Kidney epithelial cell (primary cell): ENCODE measurements around the gene MARVELD3. TPM values are rescaled to one million over a fixed set of nuclear protein-coding genes. Genes with fewer than 3 reads are reported as not detected.
"Not testable (repeated sequence)": the region's sequence is repeated elsewhere in the genome, so short reads cannot be mapped to it uniquely, and the experiment has no call there.

ENCODE experiments used
- DNase-seq: peaks from one replicate; pipeline ENCODE4 v3.0.0-alpha.2; 2010; ENCODE audit warnings: low read depth
- H3K27me3 ChIP-seq: 2 replicates; pipeline ENCODE4 v1.6.0; 2011; ENCODE audit warnings: low read length; ENCODE audit not compliant: control insufficient read depth, insufficient read depth
- H3K36me3 ChIP-seq: 2 replicates; pipeline ENCODE4 v1.5.1; 2011; ENCODE audit warnings: low read length; ENCODE audit not compliant: control insufficient read depth, insufficient read depth
- H3K4me3 ChIP-seq: 2 replicates; pipeline ENCODE4 v1.5.1; 2011; ENCODE audit warnings: low read depth, mild to moderate bottlenecking, control low read depth, low read length
- total RNA-seq: library from RNA; depleted of rRNA; stranded (reverse); fragments of >200 nt; gene quantifications from 2 replicates; pipeline ENCODE4 v1.2.3, GENCODE V29; 2015
- TF ChIP-seq, protein P1 (sequence below): IDR thresholded peaks from 2 replicates; pipeline ENCODE4 v1.5.1; 2011; ENCODE audit warnings: mild to moderate bottlenecking, moderate library complexity, low read length, control low read depth, inconsistent platforms; ENCODE audit not compliant: insufficient read depth, poor library complexity, severe bottlenecking

MARVELD3 gene
- 9.7 and 15.7 TPM in 2 replicates for total RNA-seq

DNA sequence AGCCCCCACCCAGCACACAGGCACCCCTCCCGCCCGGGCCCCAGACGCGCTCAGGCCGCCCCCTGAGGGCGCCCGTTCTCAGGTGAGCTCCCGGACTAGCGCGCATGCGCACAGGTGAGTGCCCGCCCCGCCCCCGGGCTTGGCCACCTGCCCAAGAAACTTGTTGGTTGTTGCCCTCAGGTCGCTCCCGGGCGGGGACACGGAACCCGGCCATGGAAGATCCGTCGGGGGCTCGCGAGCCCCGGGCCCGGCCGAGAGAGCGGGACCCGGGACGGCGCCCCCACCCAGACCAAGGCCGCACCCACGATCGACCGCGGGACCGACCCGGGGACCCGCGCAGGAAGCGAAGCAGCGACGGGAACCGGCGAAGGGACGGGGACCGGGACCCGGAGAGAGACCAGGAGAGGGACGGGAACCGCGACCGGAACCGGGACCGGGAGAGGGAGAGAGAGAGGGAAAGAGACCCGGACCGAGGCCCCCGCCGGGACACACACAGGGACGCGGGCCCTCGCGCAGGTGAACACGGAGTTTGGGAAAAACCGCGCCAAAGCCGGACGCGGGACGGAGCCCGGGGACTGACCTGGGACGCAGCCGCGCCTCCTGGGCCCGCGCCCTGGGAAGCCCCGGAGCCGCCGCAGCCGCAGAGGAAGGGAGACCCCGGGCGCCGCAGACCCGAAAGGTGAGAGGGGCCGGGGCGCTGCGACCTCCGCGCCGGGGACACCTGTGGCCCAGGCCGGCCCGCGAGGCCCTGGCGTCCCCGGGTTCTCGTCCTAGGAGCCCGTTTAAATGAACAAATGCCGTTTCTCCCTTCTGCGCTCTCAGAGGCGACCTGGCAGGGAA, at the start of gene MARVELD3:
TSS of gene MARVELD3 (plus strand) at position 167 of the 840 bp plus-strand sequence. CDS start at position 213, 46 bp downstream.
- DNase-seq = no peak
- H3K4me3 ChIP-seq = peak within 1 kb of the TSS; percentile 50
- H3K27me3 ChIP-seq = peaks cover 22% of the 10 kb centered on the region
- TF ChIP-seq, protein P1, sequence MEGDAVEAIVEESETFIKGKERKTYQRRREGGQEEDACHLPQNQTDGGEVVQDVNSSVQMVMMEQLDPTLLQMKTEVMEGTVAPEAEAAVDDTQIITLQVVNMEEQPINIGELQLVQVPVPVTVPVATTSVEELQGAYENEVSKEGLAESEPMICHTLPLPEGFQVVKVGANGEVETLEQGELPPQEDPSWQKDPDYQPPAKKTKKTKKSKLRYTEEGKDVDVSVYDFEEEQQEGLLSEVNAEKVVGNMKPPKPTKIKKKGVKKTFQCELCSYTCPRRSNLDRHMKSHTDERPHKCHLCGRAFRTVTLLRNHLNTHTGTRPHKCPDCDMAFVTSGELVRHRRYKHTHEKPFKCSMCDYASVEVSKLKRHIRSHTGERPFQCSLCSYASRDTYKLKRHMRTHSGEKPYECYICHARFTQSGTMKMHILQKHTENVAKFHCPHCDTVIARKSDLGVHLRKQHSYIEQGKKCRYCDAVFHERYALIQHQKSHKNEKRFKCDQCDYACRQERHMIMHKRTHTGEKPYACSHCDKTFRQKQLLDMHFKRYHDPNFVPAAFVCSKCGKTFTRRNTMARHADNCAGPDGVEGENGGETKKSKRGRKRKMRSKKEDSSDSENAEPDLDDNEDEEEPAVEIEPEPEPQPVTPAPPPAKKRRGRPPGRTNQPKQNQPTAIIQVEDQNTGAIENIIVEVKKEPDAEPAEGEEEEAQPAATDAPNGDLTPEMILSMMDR = no peak
- no peaks in the 10 kb centered on the region for H3K36me3 ChIP-seq

DNA sequence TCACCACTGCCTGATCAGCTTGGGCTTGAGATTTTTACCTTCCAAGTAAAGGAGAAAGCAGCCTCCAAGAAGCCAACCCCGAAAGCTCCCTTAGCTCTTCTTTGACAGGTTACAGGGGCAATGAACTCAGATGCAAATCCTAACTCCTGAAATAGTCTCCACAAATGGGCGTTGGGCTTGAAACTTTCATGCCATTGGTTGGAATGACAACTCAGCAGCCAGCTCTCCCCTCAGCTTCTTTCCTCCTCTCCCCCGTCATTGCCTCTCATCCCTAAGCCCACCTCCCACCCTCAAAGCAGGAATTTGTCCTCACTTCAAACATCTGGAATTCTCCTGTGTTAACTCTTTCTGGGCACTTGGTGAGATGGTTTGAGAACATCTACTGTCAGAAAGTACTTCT, 49.0 kb upstream of the MARVELD3 start, which contains the start of gene TAT:
TSS of gene TAT (minus strand) at position 122 of the 400 bp plus-strand sequence. CDS start 677 bp downstream, outside the sequence.
- TF ChIP-seq, protein P1 = no peak
- no peak for DNase-seq
- no peaks in the 10 kb centered on the region for H3K36me3 ChIP-seq
- no peaks in the 10 kb centered on the region for H3K27me3 ChIP-seq
- H3K4me3 ChIP-seq = no peak within 1 kb of the TSS

DNA sequence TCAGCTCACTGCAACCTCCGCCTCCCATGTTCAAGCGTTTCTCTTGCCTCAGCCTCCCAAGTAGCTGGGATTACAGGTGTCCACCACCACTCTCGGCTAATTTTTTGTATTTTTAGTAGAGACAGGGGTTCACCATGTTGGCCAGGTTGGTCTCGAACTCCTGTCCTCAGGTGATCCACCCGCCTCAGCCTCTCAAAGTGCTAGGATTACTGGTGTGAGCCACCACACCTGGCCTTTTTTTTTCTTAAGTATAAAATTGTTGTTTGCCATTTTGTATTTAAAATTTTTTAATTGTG, 43.5 kb upstream of the MARVELD3 start:
- not testable (repeated sequence) for H3K36me3 ChIP-seq, DNase-seq, H3K4me3 ChIP-seq, H3K27me3 ChIP-seq

DNA sequence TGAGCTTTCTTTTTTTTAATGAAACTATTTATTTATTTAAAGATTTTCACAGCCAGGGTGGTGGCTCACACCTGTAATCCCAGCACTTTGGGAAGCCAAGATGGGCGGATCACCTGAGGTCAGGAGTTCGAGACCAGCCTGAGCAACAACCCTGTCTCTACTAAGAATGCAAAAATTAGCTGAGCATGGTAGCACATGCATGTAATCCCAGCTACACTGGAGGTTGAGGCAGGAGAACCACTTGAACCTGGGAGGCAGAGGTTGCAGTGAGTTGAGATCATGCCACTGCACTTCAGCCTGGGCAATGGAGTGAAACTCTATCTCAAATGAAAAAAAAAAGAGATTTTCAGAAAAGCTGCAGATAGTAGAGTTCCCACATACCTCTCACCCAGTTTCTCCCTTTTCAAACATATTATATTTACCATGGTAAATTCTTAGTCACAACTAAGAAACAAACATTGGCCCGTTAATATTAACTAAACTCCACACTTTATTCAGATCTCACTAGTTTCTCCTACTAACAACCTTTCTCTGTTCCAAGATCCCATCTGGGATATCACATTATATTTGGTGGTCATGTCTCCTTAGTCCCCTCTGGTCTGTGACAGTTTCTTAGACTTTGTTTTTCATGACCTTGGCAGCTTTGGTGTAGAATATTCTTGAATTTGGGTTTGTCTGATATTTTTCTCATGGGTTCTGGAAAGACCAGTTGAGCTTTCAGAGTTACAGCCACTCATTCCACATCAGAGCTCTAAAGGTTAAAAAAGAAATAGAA, 41.3 kb upstream of the MARVELD3 start:
- Histone ChIP-seq H3K27me3 (no peaks in the 10 kb centered on the region), H3K4me3 (no peak overlapping the region), H3K36me3 (no peaks in the 10 kb centered on the region)
- DNase-seq = no peak
- TF ChIP-seq, protein P1 = no peak

DNA sequence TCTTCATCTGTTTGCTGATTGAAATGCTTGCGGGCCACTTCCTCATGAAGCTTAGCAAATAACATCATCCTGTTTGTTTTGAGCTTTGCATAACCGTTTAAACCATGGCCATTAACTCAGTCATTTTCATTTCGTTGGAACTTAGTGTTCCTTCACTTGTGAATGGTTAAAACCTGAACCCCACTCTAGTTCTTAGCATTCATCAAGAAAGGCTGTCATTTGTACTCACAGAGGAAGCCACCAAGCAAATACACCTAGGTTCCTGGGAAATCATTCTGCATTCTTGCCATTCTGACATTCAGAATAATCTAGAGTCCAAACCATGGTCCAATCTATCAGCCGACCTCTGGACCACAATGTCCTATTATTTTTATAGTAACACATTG, 40.7 kb upstream of the MARVELD3 start:
- no peaks in the 10 kb centered on the region for H3K36me3 ChIP-seq
- DNase-seq = no peak
- TF ChIP-seq, protein P1 = no peak
- no peak overlapping the region for H3K4me3 ChIP-seq
- H3K27me3 ChIP-seq = no peaks in the 10 kb centered on the region

DNA sequence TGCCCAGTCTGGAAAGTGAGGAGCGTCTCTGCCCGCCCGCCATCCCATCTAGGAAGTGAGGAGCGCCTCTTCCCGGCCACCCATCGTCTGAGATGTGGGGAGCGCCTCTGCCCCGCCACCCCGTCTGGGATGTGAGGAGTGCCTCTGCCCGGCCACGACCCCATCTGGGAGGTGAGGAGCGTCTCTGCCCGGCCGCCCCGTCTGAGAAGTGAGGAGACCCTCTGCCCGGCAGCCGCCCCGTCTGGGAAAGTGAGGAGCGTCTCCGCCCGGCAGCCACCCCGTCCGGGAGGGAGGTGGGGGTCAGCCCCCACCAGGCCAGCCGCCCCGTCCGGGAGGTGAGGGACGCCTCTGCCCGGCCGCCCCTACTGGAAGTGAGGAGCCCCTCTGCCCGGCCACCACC, 36.6 kb upstream of the MARVELD3 start:
- H3K27me3 ChIP-seq, H3K4me3 ChIP-seq, DNase-seq, H3K36me3 ChIP-seq: not testable (repeated sequence)

- H3K4me3 ChIP-seq, DNase-seq, H3K36me3 ChIP-seq, H3K27me3 ChIP-seq: not testable (repeated sequence)
Measured at GRCh38 chr16:71590071-71590470, 35.9 kb upstream of the MARVELD3 start.
